ENCODE results near the gene ALX3. TPM values are rescaled to one million over a fixed set of nuclear protein-coding genes. Genes with fewer than 3 reads are reported as not detected.

ALX3 gene
- polyA plus RNA-seq, 1 donor, result not detected

GRCh38 chr1:110021285-110021684 is 49.2 kb downstream of the ALX3 start:
- no peaks in the 10 kb centered on the region for H3K27me3 ChIP-seq (ENCODE audit: control insufficient read depth, insufficient read depth, low read length)
- H3K9me3 ChIP-seq (ENCODE audit: control insufficient read depth, low read depth, low read length), result no peaks in the 10 kb centered on the region
- WGBS (ENCODE audit: insufficient coverage, low lambda C conversion rate), result no CpG with 5 or more reads among the region's 3 CpGs
- no peaks in the 10 kb centered on the region for H3K4me1 ChIP-seq (ENCODE audit: control insufficient read depth, insufficient read depth, low read length)
- DNase-seq, result no peak
- no peak overlapping the region for H3K4me3 ChIP-seq (ENCODE audit: low read length)
- no peak overlapping the region for H3K27ac ChIP-seq (ENCODE audit: low read length)
- H3K36me3 ChIP-seq (ENCODE audit: control insufficient read depth, insufficient read depth, low read length), result peaks cover 85% of the 10 kb centered on the region

DNA sequence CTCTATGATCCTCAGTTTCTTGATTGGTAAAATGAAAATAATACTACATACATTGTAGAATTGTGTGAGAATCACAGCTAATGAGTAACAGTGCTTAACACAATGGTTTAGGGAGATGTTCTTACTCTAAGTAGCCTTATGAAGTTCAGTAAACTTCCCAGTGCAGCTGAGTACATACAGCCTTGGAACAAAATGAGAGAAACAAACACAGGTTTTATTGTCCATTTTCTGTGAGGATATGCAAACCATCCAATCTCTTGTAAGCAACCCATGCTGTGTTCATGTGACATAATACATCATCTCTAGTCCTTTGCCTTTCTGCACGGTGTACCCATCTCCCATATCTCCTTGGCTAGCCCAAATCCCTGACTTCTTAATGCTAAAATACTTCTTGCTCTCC is 50.7 kb downstream of the ALX3 start:
- WGBS (ENCODE audit: insufficient coverage, low lambda C conversion rate), result 100% methylated on average over 1 of the region's 1 CpG
- H3K4me3 ChIP-seq (ENCODE audit: low read length), result no peak overlapping the region
- no peaks in the 10 kb centered on the region for H3K4me1 ChIP-seq (ENCODE audit: control insufficient read depth, insufficient read depth, low read length)
- no peak overlapping the region for H3K27ac ChIP-seq (ENCODE audit: low read length)
- DNase-seq, result no peak
- no peaks in the 10 kb centered on the region for H3K27me3 ChIP-seq (ENCODE audit: control insufficient read depth, insufficient read depth, low read length)
- no peaks in the 10 kb centered on the region for H3K9me3 ChIP-seq (ENCODE audit: control insufficient read depth, low read depth, low read length)
- H3K36me3 ChIP-seq (ENCODE audit: control insufficient read depth, insufficient read depth, low read length), result peaks cover 92% of the 10 kb centered on the region

- Histone ChIP-seq H3K27ac (ENCODE audit: low read length) (no peak overlapping the region), H3K9me3 (ENCODE audit: control insufficient read depth, low read depth, low read length) (no peaks in the 10 kb centered on the region), H3K4me1 (ENCODE audit: control insufficient read depth, insufficient read depth, low read length) (no peaks in the 10 kb centered on the region), H3K4me3 (ENCODE audit: low read length) (no peak overlapping the region), H3K27me3 (ENCODE audit: control insufficient read depth, insufficient read depth, low read length) (no peaks in the 10 kb centered on the region), H3K36me3 (ENCODE audit: control insufficient read depth, insufficient read depth, low read length) (peaks cover 82% of the 10 kb centered on the region)
- no peak for DNase-seq
- WGBS (ENCODE audit: insufficient coverage, low lambda C conversion rate), result 100% methylated on average over 2 of the region's 9 CpGs
These were observed 52.1 kb downstream of the ALX3 start for GRCh38 chr1:110018396-110018795.

GRCh38 chr1:110017792-110018191 is 52.7 kb downstream of the ALX3 start:
- Histone ChIP-seq H3K36me3 (ENCODE audit: control insufficient read depth, insufficient read depth, low read length) (peaks cover 81% of the 10 kb centered on the region), H3K9me3 (ENCODE audit: control insufficient read depth, low read depth, low read length) (no peaks in the 10 kb centered on the region), H3K4me3 (ENCODE audit: low read length) (no peak overlapping the region), H3K4me1 (ENCODE audit: control insufficient read depth, insufficient read depth, low read length) (no peaks in the 10 kb centered on the region), H3K27ac (ENCODE audit: low read length) (no peak overlapping the region), H3K27me3 (ENCODE audit: control insufficient read depth, insufficient read depth, low read length) (no peaks in the 10 kb centered on the region)
- no peak for DNase-seq
- no CpG with 5 or more reads among the region's 3 CpGs for WGBS (ENCODE audit: insufficient coverage, low lambda C conversion rate)

- no peak for DNase-seq
- Histone ChIP-seq H3K9me3 (ENCODE audit: control insufficient read depth, low read depth, low read length) (no peaks in the 10 kb centered on the region), H3K4me1 (ENCODE audit: control insufficient read depth, insufficient read depth, low read length) (no peaks in the 10 kb centered on the region), H3K36me3 (ENCODE audit: control insufficient read depth, insufficient read depth, low read length) (peaks cover 71% of the 10 kb centered on the region), H3K27me3 (ENCODE audit: control insufficient read depth, insufficient read depth, low read length) (no peaks in the 10 kb centered on the region), H3K27ac (ENCODE audit: low read length) (no peak overlapping the region), H3K4me3 (ENCODE audit: low read length) (no peak overlapping the region)
- no CpG with 5 or more reads among the region's 6 CpGs for WGBS (ENCODE audit: insufficient coverage, low lambda C conversion rate)
These were observed 58.2 kb downstream of the ALX3 start for GRCh38 chr1:110012100-110012780.

DNA sequence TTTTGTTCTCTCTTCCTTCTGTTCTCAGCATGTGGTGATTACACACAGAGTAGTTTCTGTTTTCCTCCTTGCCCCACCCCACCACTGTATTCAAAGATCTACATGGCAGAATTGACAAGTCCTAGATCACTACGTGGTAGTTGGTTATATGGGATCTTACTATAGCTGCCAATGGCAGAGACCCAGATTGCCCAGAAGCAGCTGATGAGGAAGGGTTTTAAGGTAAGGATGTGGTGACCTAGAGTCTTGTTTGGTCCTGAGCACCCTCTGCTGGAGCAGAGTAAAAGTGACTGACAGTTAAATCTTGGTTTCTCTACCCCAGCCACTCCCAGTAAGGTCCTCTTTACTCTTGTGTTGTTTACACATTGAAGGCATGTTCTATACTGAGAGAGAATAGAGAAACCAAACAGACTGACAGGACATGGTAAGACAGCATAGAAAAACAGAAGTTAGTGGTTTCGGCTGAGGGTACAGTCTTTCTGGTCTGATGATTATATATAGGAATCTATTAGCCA is 58.9 kb downstream of the ALX3 start:
- 20% methylated on average over 1 of the region's 2 CpGs for WGBS (ENCODE audit: insufficient coverage, low lambda C conversion rate)
- Histone ChIP-seq H3K36me3 (ENCODE audit: control insufficient read depth, insufficient read depth, low read length) (peaks cover 65% of the 10 kb centered on the region), H3K27ac (ENCODE audit: low read length) (no peak overlapping the region), H3K9me3 (ENCODE audit: control insufficient read depth, low read depth, low read length) (no peaks in the 10 kb centered on the region), H3K4me3 (ENCODE audit: low read length) (no peak overlapping the region), H3K27me3 (ENCODE audit: control insufficient read depth, insufficient read depth, low read length) (no peaks in the 10 kb centered on the region), H3K4me1 (ENCODE audit: control insufficient read depth, insufficient read depth, low read length) (no peaks in the 10 kb centered on the region)
- DNase-seq, result peak; percentile 40 to 54

Other genes with a start within 250 kb of the ALX3 start
- 9.0 TPM for gene CSF1, start 159.8 kb downstream of the ALX3 start, polyA plus RNA-seq
- 89.3 TPM for gene AHCYL1, start 85.9 kb downstream of the ALX3 start, polyA plus RNA-seq
- gene STRIP1, start 36.0 kb downstream of the ALX3 start, polyA plus RNA-seq, result 37.8 TPM
- gene UBL4B, start 41.8 kb upstream of the ALX3 start, polyA plus RNA-seq, result not detected
- gene SLC6A17, start 79.8 kb upstream of the ALX3 start, polyA plus RNA-seq, result 0.33 TPM
- gene KCNC4, start 139.6 kb upstream of the ALX3 start, polyA plus RNA-seq, result 3.5 TPM